NCI-H510A (cell line): ENCODE data around the gene LCOR.

Experiments
- DNase-seq: peaks from one replicate; lab custom pipeline; 2025; lab: John Stamatoyannopoulos, UW

LCOR gene

DNA sequence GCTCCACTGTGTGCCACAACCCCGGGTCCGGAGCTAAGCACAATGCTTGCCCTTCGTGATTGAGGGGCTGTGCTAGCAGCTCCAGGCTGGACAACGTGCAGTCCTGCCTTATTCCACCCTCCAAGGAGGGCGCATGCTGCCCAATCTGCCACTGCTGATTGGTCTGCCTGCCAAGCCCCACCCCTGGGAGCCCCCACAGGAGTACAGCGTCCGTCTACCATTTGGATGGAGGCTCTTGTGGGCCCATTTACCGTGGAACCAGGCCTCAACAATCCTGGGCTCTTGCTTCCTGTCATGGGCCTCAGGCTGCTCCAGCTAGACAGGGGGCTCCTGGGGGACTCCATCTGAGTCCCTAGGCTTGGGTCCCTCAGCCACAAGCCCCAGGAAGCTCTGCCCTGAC lies 180.4 kb downstream of the LCOR start:
- DNase-seq = no peak

DNA sequence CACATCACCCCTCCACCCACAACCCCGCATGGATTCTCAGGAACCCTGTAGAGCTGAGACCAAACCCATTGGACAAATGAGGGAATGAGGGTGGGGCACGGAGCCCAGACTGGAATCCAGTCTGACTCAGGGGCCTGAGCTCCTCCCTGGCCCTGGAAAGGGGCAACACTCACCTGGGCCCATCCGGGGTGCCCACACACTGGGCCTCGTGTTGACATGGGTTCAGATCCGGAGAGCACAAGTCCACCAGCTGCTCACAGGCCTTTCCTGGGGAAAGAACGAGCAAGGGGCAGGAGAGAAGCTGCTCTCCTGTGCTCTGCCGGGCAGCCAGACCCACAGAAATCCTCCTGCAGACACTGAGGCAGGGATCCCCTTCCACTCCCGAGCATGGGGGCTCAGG lies 181.5 kb downstream of the LCOR start:
- DNase-seq = no peak

DNA sequence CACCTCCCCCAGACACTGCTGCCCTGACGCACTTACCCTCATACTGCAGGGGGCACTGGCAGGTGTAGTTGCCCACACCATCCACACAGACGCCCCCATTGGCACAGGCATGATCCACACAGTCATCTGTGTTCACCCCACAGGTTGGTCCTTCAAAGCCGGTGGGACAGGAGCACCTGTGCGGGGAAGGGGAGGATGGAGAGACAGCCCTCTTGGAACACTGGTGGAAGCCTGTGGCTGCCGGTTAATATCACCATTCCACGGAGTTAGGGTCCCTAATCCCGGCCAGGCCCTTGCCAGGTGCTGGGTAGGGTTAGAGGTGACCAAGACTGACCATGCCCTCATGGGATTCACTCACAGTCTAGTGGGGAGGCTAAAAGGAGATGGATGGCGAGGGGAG lies 181.9 kb downstream of the LCOR start:
- no peak for DNase-seq

DNA sequence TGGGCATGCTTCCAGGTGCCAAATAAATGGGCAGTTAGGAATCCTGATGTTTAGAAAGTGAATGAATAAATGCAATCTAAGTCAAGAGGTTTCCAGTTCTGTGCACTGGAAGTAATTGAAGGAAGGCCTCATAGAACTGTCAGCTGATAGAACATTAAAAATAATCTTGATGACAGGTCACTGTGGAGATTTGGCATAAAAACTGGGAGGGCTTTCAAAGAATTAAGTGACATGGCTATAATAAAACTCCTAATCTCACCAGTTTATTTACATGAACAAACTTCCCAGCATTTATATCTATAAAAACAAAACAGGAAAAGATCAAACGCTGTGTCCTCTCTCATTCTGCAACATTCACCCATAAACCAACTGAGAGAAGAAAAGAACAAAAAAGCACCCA lies 183.1 kb downstream of the LCOR start:
- no peak for DNase-seq

DNA sequence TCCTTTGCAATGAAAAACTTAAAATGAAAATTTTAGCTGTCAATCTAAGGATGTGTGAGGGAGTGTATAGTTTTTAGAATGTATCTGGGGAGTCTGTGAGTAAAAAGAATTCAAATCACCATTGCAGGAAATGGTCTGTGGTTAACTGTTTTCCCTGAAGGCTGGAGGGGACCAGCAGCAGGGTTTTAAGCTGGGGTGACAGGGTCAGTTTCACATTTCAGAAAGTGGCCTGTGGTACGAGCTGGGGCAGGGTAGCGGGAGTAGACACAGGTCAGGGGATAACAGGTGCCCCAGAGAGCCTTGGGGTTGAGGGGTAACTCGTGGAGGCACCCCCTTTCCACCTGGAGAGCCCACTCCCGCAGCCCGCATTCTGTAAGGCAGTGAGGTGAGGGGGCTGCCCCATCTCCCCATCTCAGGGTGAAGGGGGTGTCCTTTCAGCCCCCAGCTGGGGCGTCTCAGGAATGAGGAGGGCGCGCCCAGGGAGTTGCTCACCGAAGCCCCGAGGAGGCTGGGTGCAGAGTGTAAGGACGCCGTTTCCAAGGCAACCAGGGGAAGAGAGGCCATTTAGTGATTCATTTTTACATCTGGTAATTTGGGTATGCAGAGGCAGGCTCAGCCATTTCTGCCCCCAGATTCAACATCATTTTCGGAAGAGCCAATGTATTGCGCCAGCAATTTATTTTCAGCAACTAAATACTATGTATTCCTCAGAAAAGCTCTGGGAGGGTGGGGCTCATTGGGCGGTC lies 184.8 kb downstream of the LCOR start:
- no peak for DNase-seq

DNA sequence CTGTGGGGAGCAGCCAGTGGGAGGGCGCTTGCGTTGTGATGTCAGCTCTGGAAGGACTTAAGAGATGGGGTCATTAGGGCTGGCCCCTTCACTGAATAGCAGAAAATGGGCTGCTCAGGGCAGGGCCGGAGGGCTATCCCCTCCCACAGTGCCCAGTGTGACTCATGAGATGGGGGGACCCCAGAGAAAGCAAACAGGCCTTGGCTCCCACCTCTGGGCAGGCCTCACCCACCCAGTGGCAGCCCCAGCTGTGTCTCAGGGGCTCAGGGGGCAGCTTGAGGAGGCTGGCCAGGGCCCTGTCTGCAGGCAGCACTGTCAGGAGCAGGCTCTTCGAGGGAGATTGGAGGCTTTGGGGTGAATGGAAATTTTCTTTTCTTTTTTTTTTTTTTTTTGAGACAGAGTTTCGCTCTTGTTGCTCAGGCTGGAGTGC lies 185.4 kb downstream of the LCOR start:
- DNase-seq = no peak

DNA sequence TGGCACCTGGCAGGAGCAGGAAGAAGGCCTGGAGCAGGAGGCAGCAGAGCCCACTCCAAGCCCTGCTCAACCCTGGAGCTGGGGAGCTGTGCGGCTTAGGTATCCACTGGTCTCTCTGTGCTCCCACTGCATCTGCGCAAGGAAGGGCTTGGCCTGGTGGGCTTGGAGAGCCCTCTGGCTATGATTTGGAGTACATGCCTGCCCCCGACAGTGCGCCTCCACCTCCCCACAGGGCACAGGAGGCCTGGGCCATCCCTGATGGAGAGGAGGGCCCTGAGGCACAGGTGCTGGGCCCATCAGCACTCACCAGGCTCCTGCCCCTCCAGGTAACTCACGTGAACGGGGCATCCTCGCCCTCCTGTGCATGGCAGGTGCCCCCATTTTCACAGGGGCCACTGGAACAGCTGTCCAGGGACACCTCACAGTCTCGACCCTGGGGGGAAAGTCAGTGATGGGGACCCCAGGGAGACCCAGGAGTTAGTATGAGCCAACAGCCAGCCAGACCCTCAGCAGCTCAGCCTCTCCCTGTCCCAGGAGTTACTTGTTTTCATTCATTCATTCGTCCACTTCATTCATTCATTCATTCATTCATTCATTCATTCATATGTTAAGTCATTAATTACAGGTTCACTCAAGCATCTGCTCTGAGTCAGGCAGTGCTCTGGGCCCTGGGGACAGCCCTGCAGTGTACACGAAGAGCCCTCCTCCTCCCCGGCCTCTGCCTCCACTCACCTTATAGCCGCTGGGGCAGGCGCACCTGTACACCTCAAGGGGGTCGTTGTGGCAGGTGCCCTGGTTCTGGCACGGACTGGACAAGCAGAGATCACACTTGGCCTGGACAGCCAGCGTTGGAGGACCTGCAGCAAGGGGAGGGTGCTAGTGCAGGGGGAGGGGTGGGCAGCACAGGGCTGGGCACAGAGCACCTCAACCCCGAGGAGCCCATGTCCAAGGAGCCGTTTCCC lies 186.4 kb downstream of the LCOR start:
- no peak for DNase-seq

DNA sequence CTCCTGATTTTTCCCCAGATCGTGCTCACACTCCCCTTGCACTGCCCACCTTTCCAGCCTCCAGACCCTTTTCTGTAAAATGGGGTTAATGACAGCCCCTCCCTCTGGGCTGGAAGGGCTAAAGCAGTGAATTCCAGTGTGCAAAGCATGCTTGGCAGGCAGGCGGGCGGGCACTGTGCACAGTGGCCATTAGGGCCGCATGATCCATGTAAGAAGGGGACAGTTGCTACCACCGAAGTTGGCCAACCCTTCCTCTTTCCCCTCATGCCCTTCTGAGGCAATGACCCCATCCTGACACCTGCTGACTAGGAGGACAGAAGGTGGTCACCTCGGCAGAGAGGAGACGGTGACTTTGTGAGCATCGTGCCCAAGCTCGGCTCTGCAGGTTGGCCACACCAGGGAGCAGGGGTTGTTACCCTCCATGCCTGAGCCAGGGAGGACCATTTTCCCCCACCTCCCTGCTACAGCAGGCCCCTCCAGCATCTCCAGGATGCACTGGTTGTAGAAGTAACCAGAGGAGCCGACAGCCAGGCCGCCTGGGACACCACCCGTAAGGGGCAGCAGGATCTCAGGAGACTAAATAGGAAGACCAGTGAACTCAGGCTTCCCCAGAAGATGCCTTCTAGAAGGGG lies 187.2 kb downstream of the LCOR start:
- no peak for DNase-seq

DNA sequence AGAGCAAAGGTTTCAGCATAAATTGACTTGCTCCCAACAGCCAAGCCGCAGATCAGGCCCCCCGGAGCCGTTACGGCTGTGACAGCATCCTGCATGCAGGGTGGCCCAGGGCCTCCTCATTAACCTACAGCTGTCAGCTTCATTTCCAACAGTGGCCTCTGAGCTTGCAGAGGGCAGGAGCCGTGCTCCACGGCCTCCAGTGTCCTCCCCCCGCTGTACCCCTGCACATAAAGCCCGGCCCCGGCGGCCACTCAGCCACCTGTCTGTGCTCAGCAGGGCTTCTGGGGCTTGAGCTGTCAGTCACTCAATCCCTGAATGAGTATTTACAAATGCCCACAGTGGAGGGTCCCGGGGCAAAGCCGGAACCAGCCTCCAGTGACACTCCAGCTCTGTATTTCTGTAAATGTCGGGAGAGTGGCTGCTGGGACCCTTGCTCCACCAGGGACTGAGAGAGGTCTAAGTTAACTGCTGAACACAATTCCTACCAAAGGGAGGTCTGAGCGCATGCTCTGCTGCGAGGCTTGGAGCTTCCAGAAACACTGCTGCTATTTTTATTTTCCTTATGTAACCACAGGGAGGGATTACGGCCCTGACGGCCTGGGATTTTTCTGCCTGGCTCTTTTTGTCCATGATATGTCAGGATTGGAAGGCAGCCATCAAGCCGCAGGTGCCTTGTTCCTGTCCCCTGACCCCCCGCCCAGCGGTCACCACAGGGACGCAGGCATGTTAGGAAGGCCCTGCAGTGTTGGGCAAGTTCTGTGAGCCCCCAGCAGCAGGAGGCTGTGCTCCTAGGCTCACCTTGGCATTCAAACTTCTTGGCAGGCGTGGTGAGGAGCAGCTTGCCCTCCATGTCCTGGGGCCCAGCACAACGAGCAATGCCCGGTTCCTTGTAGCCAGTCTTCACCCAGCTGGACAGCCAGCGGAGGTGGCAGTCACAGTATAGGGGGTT lies 188.6 kb downstream of the LCOR start:
- DNase-seq = peak; percentile 77

DNA sequence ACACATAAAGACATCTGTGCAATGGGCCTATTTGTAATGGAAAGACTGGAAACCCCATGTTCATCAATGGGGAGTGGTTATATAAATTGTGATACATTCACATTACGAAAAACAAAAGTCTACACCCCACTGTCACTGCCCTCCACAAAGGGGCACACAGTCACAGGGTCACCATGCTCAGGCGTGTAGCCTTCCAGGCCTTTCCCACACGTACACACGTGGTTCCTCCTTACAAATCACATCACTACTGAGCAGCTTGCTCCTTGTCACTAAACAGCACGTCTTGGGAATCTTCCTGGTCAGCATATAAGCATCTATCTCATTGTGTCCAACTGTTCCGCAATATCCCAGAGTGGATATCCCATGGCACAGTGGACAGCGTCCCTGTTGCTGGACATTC lies 190.5 kb downstream of the LCOR start:
- DNase-seq = no peak

DNA sequence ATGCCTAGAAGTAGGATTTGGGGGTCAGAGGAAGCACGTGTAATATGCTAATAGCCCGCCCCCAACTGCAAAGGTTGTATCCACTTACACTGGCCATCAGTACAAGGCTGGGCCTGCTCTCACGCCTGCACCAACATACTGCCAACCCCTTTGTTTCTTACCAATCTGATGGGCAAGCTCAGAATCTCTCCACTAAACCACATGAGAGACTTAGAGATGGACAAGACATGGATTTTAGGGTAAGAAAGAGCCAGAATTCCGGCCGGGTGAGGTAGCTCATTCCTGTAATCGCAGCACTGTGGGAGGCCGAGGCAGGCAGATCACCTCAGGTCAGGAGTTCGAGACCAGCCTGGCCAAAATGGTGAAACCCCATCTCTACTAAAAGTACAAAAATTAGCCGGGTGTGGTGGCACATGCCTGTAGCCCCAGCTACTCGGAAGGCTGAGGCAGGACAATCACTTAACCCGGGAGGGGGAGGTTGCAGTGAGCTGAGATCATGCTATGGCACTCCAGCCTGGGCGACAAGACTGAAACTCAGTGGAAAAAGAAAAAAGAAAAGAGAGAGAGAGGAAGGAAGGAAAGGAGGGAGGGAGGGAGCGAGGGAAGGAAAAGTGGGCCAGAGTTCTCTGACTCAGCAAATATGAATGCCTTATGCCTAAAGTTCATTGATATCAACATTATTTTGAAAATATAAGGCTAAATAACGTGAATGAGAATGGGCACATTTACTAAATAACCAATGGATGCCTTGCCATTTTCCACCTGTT lies 191.5 kb downstream of the LCOR start:
- DNase-seq = no peak

DNA sequence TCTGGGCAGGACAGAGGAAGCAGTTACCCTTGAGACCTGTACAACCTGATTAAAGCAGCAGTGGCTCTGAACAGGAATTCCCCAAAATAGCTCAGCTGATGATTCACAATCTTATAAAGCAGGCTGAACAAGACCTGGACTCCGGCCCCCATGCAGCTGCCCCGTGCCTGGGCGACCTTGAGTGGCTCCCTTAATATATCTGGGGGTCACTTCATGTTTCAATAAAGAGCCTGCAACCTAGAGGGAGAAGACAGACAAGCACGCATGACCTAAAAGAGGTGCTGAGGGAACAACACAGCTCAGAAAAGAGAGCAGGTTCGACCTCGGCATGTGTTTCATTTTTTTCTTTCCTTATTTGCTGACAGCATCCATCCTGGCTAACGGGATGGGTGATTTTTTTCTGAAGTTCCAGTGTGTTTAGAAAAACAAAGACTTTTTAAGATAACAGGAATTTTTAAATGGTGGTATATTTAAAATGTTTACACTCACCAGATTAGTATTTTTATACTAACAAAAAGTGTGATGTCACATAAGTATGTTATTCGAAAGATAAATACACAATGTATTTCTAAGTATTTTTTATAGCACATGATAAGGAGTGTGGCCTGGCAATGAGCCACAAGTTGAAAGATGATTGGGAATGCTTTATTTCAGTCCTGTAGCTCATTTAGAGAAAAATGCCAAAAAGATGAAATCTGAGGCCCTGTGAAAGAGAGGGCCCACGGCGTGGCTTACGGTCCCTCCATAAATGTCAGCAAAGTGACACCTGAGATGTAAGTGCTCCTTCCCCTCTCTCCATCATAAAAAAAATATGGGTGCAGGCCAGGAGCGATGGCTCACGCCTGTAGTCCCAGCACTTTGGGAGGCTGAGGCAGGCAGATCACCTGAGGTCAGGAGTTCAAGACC lies 192.3 kb downstream of the LCOR start:
- no peak for DNase-seq

DNA sequence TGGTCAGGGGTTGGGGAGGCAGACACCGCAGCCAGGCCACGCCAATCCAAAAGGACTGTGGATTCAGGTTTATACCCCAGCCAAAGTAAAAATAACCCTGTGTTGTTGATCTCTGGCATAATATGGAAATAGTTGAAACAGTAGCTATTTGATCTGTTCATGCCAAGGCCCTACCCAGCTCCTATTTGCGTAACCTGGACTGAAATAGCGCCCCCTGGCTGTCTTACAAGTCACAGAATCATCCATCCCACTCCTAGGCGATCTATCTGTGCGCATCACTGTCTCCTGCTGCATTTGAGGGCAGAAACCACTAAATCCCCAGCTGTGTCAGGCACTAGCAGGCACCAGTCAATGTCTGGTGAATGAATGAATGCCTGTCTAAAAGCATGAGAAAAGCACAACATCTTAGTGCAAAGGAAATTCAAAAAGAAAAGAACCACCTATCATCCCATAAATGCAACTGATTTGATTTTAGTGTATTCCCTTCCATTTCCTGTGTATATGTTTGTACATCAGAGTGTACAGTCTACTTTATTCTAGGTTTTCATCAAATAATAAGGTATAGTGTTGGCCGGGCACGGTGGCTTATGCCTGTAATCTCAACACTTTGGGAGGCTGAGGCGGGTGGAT lies 193.6 kb downstream of the LCOR start:
- no peak for DNase-seq

DNA sequence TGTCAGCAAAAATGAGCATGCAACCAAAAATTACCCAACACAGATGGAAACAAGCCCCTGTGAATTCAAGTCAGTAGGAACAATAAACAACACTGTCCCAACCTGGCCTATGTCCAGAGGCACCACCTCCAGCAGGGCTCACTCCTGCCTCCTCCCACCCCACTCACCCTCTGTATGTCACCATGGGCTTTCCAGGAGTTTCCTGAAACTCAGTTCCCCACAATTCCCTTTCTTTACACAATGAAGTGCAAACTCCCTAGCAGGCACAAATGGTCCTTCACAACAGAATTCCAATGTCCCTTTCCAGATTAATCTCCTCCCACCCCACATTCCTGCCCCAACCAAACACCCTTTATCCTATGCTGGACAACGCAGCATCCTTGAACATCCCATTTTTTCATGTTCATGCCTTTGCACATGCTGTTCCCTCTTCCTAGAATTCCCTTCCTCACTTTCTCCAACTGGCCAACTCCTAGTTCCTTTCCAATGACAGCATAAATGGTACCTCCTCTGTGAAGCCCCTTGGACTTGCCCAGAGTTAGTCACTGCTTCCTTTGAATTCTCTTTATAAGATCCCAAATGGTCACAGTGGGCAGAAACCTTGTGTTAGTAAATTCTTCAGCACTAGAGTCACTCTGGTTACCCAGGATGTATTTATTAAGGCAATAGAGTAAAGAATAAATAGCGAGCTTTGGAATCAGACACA lies 196.2 kb downstream of the LCOR start:
- DNase-seq = no peak

DNA sequence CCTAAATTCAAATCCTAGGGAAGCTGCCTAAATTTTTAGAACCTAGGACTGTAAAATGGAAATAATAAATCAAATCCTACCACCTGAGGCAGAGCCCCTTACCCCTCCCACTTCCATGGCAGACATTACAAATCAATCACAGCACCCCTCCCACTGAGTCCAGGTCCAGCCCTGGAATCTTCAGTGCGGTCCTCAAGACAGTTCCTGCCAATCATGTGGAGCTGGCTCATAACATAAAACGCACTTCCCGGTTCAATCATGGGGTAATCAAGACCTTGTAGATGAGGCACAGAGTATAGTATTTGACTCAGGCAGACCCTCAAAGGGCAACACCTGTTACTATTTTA lies 196.7 kb downstream of the LCOR start:
- no peak for DNase-seq

DNA sequence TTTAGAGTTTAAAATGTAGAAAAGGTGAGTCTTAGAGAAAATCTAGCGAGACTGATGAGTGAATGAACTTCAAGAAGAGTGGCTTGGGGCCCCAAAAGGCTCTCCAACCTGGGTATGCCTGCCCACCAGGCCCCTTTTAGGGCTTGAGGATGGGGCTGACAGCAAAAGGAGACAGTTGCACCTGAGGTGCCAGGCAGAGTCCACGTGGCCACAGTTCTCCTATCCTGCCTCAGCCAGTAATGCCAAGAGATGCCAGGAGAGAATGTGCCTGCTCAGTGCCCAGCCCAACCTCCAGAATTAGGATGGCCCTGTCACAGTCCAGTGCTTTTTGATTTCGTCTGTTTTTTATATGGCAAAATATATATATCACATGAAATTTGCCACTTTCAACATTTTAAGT lies 197.2 kb downstream of the LCOR start:
- DNase-seq = no peak

DNA sequence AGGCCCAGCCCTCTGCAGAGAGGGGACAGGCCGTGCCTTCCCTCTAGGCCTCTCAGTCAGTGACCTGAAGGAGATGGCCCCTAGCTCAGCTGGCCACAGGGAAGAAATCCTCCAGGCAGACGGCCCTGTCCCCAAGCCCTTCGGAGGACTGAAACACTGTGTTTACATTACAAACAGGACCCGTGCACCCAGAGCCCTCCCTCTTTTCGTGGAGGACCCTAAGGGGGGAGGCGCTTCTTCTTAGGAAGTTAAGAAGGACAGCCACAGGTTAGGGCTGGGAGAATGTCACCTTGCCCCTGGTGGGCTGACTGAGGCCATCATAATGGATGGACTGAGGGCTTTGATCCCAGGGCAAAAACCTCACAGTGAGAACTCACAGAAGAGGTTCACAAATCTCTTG lies 198.8 kb downstream of the LCOR start:
- no peak for DNase-seq

DNA sequence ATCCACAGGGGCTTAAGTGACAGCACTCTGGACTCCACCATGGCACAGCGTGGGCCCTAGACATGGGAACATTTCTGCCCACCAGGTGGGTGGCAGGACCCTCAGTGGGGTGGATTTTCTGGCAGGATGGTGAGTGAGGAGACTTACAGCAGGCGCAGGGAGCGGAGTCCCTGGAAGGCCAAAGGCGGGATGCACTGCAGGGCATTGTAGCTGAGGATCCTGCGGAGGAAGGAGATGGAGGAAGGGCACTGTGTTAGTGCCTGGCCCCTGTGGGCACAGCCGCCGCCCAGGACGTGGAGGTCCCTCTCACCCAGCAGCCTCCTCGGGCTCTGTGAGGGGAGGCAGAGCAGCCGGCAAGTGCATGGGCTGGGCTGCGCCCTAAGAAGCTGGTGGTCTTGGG lies 199.4 kb downstream of the LCOR start:
- no peak for DNase-seq

DNA sequence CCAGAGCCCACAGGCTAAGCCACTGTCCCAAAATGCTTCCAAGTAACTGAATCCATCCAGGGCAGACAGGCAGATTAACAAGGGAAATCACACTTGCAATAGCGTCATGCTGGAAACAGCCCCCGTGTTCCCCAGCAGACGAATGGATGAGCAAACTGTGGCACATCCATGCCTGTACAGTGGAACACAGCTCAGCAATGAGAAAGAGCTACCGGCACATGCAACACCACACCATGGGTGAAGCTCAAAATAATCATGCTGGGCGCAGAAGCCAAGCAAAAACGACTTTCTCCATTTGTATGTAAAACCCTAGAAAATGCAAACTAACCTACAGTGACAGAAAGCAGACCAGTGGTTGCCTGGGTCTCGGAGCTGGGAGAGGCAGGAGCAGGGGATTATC lies 200.5 kb downstream of the LCOR start:
- DNase-seq = no peak
